ENCODE measurements around the gene KCNAB1. TPM values are rescaled to one million over a fixed set of nuclear protein-coding genes. Genes with fewer than 3 reads are reported as not detected.

The KCNAB1 gene
- total RNA-seq, 1 donor from 2014 or later: 3.9 TPM

DNA sequence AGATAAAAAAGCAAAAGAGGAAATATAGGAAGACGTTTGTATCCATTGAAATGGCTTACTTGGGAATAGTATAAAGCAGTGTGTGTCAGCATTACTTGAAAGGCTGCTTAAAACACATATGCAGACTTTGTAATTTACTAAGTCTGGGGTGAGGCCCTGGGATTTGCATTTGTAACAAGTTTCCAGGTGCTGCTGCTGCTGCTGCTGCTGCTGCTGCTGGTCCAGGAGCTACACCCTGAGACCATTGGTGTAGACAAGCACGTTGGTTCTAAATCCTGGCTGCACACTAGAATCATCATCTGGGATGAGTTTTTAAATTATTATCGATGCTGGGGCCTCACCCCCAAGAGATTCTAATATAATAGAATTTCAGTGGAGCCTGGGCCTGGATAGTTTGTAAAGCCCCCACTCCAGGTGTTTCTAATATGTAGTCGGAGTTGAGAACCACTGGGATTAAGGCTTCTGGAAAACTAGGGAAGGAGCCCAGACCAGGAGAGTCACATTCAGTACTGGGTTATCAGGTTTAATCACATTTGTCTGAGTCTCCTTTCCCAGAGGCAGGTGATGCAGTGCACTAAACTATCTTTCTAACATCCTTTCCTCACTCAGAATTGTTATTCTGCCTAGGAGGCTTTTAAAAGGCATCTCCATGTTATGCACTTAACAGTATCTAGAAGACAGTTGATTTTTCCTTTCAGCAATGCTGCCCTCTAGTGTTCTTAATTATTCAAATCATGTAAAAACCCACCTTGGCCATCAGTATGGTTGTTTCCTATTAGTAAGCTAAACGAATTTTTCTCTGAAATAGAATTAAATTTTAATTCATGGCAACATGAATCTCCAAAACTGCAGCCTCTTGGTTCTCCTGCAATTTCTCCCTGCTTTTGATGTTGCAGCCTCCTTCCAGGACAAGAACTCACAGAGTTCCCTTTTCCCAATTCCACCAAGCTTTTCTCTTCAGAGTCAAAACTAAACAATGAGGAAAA is 389.1 kb downstream of the KCNAB1 start:
- TF ChIP-seq POLR2AphosphoS5 (IDR thresholded peaks at IDR 0.05; ENCODE audit: insufficient read depth in 1 of 2, low read depth in 1 of 2): peak in 1 of 2 donors; percentile 28
- TF ChIP-seq, protein P1, sequence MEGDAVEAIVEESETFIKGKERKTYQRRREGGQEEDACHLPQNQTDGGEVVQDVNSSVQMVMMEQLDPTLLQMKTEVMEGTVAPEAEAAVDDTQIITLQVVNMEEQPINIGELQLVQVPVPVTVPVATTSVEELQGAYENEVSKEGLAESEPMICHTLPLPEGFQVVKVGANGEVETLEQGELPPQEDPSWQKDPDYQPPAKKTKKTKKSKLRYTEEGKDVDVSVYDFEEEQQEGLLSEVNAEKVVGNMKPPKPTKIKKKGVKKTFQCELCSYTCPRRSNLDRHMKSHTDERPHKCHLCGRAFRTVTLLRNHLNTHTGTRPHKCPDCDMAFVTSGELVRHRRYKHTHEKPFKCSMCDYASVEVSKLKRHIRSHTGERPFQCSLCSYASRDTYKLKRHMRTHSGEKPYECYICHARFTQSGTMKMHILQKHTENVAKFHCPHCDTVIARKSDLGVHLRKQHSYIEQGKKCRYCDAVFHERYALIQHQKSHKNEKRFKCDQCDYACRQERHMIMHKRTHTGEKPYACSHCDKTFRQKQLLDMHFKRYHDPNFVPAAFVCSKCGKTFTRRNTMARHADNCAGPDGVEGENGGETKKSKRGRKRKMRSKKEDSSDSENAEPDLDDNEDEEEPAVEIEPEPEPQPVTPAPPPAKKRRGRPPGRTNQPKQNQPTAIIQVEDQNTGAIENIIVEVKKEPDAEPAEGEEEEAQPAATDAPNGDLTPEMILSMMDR (IDR thresholded peaks at IDR 0.05): peak in 2 of 3 experiments; percentile 57
- TF ChIP-seq POLR2A (IDR thresholded peaks at IDR 0.05): no peak
- no peak overlapping the region for H3K27ac ChIP-seq
- no peaks in the 10 kb centered on the region for H3K27me3 ChIP-seq
- no peaks in the 10 kb centered on the region for H3K4me1 ChIP-seq
- no peak overlapping the region for H3K4me3 ChIP-seq
- intact Hi-C loops (cut with DNase I): loop anchor here (10.0 kb wide), 1 partner anchor 355 kb away; no protein-coding TSS in a partner anchor
- no peak for DNase-seq (ENCODE audit: extremely low spot score in 2 of 2)
- no peaks in the 10 kb centered on the region for H3K36me3 ChIP-seq
- H3K9me3 ChIP-seq: no peaks in the 10 kb centered on the region

DNA sequence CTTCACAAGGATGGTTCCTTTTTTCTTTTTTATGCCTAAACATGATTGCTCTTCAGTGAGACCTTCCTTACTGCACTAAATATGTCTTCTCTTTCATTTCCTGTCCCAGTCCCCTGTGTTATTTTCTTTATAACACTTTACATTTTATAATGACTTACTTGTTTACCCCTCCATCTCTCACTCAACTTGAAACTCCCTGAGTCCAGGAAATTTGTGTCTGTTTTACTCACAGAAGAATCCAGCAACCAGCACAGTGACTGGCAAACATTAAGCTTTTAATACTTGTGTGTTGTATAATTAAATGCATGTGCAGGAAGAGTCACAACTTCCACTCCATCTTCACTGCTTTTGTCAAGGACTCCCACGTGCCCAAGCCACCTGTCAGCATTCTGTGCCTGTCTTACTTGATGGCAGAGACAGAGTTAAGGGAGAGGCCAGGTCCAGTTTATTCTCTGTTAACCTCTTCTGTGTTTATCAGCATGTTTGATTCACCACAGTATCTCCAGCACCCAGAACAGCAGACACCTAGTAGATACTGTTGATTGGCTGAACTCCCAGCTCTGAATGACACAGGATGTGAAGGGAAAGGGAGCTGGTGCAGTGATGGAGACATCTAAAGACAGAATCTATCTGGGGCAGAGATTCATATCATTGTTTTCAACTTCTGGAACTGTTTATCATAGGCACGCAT is 391.8 kb downstream of the KCNAB1 start:
- H3K27me3 ChIP-seq: no peaks in the 10 kb centered on the region
- no peaks in the 10 kb centered on the region for H3K4me1 ChIP-seq
- no peak overlapping the region for H3K4me3 ChIP-seq
- no peaks in the 10 kb centered on the region for H3K9me3 ChIP-seq
- TF ChIP-seq POLR2AphosphoS5 (IDR thresholded peaks at IDR 0.05; ENCODE audit: insufficient read depth in 1 of 2, low read depth in 1 of 2) (no peak), POLR2A (IDR thresholded peaks at IDR 0.05) (no peak)
- TF ChIP-seq, protein P1 (IDR thresholded peaks at IDR 0.05): no peak
- intact Hi-C loops (cut with DNase I): loop anchor here (10.0 kb wide), 1 partner anchor 357 kb away; no protein-coding TSS in a partner anchor
- no peak overlapping the region for H3K27ac ChIP-seq
- DNase-seq (ENCODE audit: extremely low spot score in 2 of 2): no peak
- H3K36me3 ChIP-seq: no peaks in the 10 kb centered on the region

DNA sequence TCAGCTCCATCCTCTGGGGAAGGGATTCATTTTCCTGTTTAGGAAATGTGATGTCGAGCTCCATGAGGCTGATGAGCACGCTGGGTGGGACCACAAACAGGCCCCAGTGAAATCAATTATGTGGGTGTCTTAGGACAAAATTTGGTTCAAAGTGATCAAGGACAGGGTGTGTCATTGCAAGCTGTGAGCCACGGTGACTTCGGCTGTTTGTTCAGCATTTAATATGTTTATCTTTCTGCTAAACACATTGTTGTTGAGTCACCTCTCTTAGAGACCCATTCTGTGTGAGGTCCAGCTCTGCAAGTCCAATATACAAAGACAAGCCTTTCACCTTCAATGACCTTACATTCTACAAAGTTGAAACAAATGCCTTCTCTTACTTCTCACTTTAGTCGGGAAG is 393.2 kb downstream of the KCNAB1 start:
- no peak for TF ChIP-seq POLR2AphosphoS5 (IDR thresholded peaks at IDR 0.05; ENCODE audit: insufficient read depth in 1 of 2, low read depth in 1 of 2)
- no peak for TF ChIP-seq POLR2A (IDR thresholded peaks at IDR 0.05)
- TF ChIP-seq, protein P1 (IDR thresholded peaks at IDR 0.05): no peak
- intact Hi-C loops (cut with DNase I): loop anchor here (10.0 kb wide), 1 partner anchor 359 kb away; no protein-coding TSS in a partner anchor

DNA sequence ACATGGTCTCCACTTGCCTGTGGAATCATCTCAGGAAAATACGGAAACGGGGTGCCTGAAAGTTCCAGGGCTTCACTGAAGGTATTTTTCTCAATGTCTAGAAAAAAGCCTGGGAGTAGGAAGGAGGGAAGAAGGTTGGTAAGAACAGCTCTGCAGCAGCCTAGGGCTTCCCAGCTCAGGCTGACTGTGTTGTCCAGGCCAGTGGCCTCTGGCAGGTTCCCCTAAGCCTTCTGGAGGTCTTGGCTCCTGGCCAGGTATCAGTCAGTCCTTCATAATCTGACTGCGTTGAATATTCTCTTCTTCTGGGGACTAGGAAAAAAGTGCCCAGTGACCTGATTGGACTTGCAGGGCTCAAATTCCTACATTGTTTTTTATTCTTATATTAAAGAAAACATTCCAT is 395.9 kb downstream of the KCNAB1 start:
- Histone ChIP-seq H3K27ac (no peak overlapping the region), H3K36me3 (no peaks in the 10 kb centered on the region), H3K4me3 (no peak overlapping the region), H3K27me3 (no peaks in the 10 kb centered on the region), H3K9me3 (no peaks in the 10 kb centered on the region), H3K4me1 (no peaks in the 10 kb centered on the region)
- no peak for DNase-seq (ENCODE audit: extremely low spot score in 2 of 2)
- no peak for TF ChIP-seq POLR2A (IDR thresholded peaks at IDR 0.05)
- no peak for TF ChIP-seq POLR2AphosphoS5 (IDR thresholded peaks at IDR 0.05; ENCODE audit: insufficient read depth in 1 of 2, low read depth in 1 of 2)
- TF ChIP-seq, protein P1 (IDR thresholded peaks at IDR 0.05): no peak
- intact Hi-C loops (cut with DNase I): loop anchor here (10.0 kb wide), 1 partner anchor 361 kb away; no protein-coding TSS in a partner anchor

More for the DNA sequence above, 393.2 kb downstream of the KCNAB1 start:
- H3K4me3 ChIP-seq: no peak overlapping the region
- no peaks in the 10 kb centered on the region for H3K36me3 ChIP-seq
- H3K27ac ChIP-seq: no peak overlapping the region
- H3K27me3 ChIP-seq: no peaks in the 10 kb centered on the region
- no peaks in the 10 kb centered on the region for H3K4me1 ChIP-seq
- DNase-seq (ENCODE audit: extremely low spot score in 2 of 2): no peak
- H3K9me3 ChIP-seq: no peaks in the 10 kb centered on the region
